Mesodermal cell (in vitro differentiated cells): ENCODE measurements around the gene CYSTM1.
"Not testable (repeated sequence)": the region's sequence is repeated elsewhere in the genome, so short reads cannot be mapped to it uniquely, and the experiment has no call there.

Experiments used
- H3K27ac ChIP-seq: 2 replicates; pipeline ENCODE4 v1.7.0; 2013; ENCODE audit warnings: mild to moderate bottlenecking, low read depth, low read length, moderate library complexity; ENCODE audit not compliant: severe bottlenecking
- H3K36me3 ChIP-seq: 2 replicates; pipeline ENCODE4 v1.7.1; 2013; ENCODE audit warnings: mild to moderate bottlenecking, low read length, moderate library complexity; ENCODE audit not compliant: control insufficient read depth, insufficient read depth
- H3K4me1 ChIP-seq: one replicate; pipeline ENCODE4 v1.7.1; 2013; ENCODE audit warnings: mild to moderate bottlenecking, low read length; ENCODE audit not compliant: insufficient read depth, control insufficient read depth, poor library complexity, severe bottlenecking
- H3K4me3 ChIP-seq: 2 replicates; pipeline ENCODE4 v1.7.0; 2013; ENCODE audit warnings: low read length, control low read depth, mild to moderate bottlenecking; ENCODE audit not compliant: insufficient read depth, poor library complexity, severe bottlenecking; ENCODE audit errors: extremely low read depth
- H3K9me3 ChIP-seq: 2 replicates; pipeline ENCODE4 v1.7.1; 2013; ENCODE audit warnings: mild to moderate bottlenecking, low read length, moderate library complexity; ENCODE audit not compliant: control insufficient read depth
- WGBS, 2 experiments: methylation state at CpG; one replicate each; pipeline ENCODE4 v1.1.5; 2013; ENCODE audit warnings: missing lambda C conversion rate in 2 of 2; ENCODE audit not compliant: insufficient coverage in 2 of 2; 5-methylcytosine and 5-hydroxymethylcytosine counted together

The CYSTM1 gene

DNA sequence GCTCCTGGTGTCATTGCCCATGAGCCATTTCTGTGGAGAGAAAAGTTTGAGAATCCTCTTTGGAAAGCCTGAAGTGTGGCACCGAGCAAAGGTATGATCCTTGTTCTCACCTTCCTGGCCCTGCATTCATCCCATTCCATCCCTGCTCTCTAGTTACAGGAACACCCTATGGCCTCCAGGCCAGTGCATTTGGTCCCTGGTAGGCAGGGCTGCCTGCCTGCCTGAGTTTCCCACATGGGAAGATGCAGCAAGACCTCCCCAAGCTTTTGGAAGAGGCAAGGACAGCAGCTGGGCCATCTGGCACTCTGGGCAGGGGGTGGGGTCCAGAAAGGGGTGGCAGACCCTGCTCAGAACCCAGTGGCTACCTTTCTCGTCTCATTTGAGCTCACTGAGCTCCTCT, 24.8 kb upstream of the CYSTM1 start:
- no peaks in the 10 kb centered on the region for H3K9me3 ChIP-seq
- no peak overlapping the region for H3K4me3 ChIP-seq
- WGBS, 2 experiments, result 100% methylated on average over 1 of the region's 2 CpGs; no CpG with 5 or more reads in 1 of the 2 experiments
- no peaks in the 10 kb centered on the region for H3K36me3 ChIP-seq
- no peak overlapping the region for H3K27ac ChIP-seq
- peaks cover 3% of the 10 kb centered on the region for H3K4me1 ChIP-seq

DNA sequence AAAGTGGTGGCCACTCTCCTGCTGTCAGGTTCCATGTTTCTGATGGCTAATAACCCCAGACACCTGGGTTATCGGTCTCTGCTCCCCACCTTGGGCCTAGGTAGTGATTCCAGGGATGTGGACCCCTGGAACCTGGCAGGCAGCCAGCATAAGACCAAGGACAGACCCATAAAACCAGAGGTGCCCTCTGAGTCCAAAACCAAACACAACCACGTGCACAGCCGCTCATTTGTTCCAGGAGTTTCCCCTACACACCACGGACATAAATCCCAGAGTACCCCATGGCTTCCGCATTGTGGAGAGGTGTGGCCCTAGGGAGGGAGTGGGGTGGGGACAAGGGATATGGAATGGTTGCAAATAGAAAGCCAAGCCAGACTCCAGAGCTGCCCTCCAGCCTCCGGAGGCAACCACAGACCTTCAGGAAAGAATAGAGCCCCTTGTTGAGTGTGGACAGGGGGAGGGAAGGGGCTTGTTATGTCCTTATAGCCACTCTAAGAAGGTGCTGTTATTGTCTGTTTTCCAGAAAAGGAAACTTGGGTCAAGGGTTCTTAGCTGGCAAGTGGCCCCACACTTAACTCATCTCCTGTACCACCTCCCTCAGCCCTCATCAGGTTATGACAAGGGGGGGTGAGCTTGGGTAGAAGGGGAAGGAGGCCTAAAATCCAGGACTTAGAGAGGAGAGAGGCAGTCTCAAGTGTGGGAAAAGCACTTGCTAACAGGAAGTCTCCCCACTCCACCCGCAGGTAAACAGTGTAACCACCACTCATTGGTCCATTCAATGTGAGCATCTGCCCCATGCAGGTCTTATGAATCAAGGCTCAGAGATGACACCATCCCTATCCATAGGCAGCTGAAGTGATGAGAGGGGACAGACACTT, 23.6 kb upstream of the CYSTM1 start:
- H3K27ac ChIP-seq, result no peak overlapping the region
- 76 to 91% methylated on average over 2 to 4 of the region's 7 CpGs for WGBS, 2 experiments
- peaks cover 2% of the 10 kb centered on the region for H3K4me1 ChIP-seq
- no peaks in the 10 kb centered on the region for H3K36me3 ChIP-seq
- no peaks in the 10 kb centered on the region for H3K9me3 ChIP-seq
- H3K4me3 ChIP-seq, result no peak overlapping the region

DNA sequence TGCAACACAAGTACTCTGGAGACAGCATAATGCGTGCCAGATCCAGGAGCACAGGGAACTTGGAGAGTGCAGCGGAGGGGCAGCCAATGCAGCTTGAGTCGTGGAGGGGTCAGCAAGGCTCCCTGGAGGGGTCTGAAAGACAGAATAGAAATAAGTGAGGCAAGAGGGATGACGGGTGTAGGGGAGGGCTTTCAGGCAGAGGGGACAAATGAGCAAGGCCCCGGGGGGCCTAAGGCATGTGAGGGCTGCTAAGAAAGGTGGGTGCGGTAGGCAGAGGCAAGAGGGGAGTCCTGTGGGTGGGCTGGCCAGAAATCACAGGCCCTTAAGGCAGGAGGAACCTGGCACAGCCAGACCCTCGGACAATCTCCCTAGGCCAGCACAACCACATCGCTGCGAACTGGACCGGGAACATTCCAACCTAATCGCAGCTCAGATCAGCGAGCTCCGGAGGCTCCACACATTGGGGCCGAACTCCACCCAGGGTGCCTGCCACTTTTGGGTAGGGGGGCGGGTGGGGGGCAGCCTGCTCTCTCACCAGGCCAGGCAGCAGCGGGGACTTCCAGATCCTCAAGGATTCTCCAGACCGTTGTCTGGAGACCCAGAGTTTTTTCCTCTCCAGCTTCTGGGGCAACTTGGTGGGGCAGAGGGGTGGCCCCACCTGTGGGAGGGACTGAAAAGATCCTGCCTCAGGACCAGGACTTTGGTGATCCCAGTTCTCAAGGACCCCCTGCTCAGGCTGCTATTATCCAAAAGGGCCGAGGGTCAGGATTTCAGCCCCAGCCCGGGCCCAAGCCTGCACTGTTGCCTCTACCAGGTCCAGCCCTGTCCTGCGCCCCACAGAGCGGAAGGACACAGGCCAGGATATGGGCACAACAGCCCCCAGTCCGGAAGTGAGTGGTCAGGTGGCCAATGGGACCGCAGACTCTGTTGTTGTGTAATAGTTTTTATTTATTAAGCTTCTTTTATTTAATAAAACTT, 22.7 kb upstream of the CYSTM1 start:
- H3K9me3 ChIP-seq, result no peaks in the 10 kb centered on the region
- H3K4me3 ChIP-seq, result no peak overlapping the region
- WGBS, 2 experiments, result 76 to 78% methylated on average over 16 to 20 of the region's 23 CpGs
- H3K36me3 ChIP-seq, result no peaks in the 10 kb centered on the region
- no peak overlapping the region for H3K27ac ChIP-seq
- no peaks in the 10 kb centered on the region for H3K4me1 ChIP-seq

DNA sequence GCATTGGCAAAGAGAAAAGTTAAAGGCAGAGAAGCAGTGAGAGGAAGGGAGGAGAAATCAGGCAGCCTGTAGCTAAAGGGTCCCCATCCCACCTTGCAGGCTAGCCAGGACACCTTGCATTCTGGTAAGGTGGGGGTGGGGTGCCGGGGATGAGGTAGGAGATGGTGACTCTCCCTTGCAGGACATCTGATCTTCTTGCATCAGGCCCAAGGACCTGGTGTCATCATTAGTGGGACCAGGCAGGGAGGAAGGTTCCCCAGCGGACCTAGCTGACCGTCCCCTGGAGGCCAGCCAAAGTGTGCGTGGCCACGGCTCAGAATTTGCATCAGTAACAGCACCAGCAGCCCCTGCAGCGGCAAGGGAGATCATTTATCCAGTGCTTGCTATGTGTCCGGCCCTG, 21.7 kb upstream of the CYSTM1 start:
- 55 to 69% methylated on average over 6 of the region's 7 CpGs for WGBS, 2 experiments
- H3K27ac ChIP-seq, result no peak overlapping the region
- no peaks in the 10 kb centered on the region for H3K9me3 ChIP-seq
- no peaks in the 10 kb centered on the region for H3K36me3 ChIP-seq
- H3K4me1 ChIP-seq, result no peaks in the 10 kb centered on the region
- no peak overlapping the region for H3K4me3 ChIP-seq

DNA sequence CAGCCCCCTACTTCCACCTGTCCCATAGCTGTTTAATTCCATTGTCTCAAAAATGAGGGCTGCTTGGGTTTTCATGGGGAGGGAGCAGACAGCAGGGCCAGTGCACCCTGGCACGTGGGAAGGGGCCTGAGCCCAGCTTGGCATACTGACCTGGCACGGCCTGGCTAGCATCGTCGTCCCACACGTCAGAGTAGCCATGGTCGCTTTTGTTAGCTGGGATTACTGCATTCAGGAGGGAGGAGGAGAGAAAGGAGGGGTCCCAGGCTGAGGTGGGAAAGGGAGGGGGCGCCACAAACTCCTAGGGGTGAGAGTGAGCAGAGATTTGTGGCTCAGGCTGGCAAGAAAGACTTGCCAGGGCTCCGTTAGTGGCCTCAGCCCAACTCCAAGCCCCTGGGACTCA, 21.1 kb upstream of the CYSTM1 start:
- 42 to 52% methylated on average over 8 of the region's 8 CpGs for WGBS, 2 experiments
- H3K27ac ChIP-seq, result no peak overlapping the region
- H3K4me3 ChIP-seq, result no peak overlapping the region

DNA sequence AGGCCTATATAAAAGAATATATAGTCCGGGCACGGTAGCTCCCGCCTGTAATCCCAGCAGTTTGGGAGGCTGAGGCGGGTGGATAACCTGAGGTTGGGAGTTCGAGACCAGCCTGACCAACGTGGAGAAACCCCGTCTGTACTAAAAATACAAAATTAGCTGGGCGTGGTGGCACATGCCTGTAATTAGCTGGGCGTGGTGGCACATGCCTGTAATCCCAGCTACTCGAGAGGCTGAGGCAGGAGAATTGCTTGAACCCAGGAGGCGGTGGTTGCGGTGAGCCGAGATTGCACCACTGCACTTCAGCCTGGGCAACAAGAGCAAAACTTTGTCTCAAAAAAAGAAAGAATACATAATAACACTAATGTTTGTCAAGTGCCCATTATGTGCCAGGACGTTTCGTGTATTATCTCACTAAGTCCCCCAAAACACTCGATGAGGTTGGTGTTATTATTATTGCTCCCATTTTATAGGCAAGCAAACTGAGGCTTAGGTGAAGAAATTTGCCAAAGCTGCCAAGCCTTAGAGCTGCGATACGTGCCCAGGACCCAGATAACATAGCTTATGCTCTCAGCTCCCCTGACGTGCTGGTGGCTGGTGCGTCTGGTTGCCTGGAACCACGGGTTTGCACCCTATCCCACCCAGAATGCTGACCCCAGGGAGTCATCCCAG, 20.1 kb upstream of the CYSTM1 start:
- H3K27ac ChIP-seq, H3K36me3 ChIP-seq, H3K4me3 ChIP-seq, H3K9me3 ChIP-seq, H3K4me1 ChIP-seq: not testable (repeated sequence)
- WGBS, 2 experiments, result 92 to 94% methylated on average over 17 to 18 of the region's 21 CpGs

More for the DNA sequence above, 21.1 kb upstream of the CYSTM1 start:
- H3K4me1 ChIP-seq, result no peaks in the 10 kb centered on the region
- no peaks in the 10 kb centered on the region for H3K36me3 ChIP-seq
- H3K9me3 ChIP-seq, result no peaks in the 10 kb centered on the region

DNA sequence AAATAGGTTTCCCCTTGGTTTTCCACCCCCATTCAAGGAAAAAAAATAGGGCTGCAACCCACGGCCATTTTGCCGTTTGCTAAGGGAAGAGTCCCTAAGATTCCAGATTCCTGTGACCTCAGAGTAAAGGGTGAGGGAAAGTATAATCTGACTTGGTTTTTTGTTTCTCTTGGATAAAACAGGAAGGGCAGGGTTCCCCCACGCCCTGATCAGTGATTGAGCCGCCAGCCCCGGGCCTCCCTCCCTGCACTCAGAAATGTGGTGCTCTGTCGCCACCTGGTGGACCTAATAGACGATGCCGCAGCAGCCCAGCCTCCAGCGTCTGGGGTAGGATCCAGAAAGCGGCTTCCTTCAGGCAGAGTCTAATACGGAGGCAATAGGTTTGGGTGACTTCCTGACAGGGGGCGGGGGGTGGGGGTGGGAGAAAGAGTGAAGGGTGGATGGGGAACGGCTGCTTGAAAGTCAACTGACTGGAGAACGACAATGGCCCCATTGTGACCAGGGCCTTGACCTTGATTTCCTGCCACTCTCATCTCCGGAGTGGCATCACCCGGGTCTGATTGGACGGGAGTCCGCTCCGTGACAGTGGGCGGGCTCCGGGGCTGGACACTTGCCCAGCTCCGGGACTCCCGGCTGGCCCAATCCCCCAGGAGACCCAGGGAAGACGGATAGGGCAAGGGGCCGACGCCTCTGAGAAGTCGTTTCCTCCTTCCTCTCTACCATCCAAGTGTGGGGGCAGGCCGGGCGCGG, 17.8 kb upstream of the CYSTM1 start:
- Histone ChIP-seq H3K4me1 (no peaks in the 10 kb centered on the region), H3K9me3 (no peaks in the 10 kb centered on the region), H3K27ac (no peak overlapping the region), H3K4me3 (no peak overlapping the region), H3K36me3 (no peaks in the 10 kb centered on the region)
- 15% methylated on average over 22 to 27 of the region's 30 CpGs for WGBS, 2 experiments

DNA sequence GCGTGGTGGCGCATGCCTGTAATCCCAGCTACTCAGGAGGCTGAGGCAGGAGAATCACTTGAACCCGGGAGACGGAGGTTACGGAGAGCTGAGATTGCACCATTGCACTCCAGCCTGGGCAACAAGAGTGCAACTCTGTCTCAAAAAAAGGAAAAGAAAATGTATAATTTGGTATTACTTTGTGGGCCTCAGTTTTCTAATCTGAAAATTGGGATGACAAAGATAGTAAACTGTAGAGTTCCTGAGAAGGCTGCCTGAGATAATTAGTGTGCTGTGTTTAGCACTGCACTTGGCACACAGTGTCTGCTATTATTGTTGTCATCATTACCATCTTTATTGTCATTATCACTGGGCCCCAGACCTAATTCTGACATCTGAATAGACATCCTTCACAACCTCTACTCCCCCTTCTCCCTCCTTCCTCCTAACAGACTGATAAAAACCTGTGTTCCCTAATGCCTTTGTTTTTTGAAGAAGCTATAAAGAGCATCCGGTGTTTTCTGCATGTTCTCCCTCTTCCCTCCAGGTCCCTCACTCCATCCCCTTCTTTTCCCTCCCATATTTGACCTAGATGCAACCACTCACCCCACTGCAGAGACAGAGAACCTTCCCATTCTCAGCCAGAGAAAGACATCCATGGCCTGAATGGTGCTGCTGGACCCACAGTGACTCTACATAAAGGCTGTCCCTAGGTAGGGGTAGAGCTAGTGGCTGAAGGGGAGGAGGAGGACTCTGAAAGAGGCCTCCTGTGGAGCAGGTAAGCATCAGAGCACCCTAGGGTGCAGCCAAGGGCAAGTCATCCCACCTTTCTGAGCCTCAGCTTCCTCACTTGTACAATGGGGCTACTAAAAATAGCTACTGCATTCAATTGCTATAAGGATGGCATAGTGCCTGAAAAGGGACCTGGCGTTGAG, 15.7 kb upstream of the CYSTM1 start:
- no peak overlapping the region for H3K4me3 ChIP-seq
- WGBS, 2 experiments, result 85 to 89% methylated on average over 5 to 6 of the region's 7 CpGs
- H3K9me3 ChIP-seq, result no peaks in the 10 kb centered on the region
- H3K27ac ChIP-seq, result no peak overlapping the region
- no peaks in the 10 kb centered on the region for H3K36me3 ChIP-seq
- H3K4me1 ChIP-seq, result no peaks in the 10 kb centered on the region

DNA sequence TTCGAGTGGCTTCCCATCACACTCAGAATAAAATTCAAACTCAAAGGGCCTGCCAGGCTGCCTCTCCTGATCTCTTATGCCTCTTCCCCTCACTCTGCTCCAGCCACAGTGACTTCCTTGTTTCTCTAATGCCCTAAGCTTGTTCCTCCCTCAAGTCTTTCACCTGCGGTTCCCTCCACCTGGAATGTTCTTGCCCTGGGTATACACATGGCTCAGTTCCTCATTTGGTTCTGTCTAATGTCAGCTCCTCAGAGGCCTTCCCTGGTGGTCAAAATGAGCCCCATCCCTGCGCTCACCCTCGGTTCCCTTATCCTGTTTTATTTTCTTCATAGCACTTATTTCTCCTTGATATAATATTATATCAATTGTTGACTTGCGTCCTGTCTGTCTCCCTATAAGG, 12.7 kb upstream of the CYSTM1 start:
- WGBS, 2 experiments, result 83 to 93% methylated on average over 2 of the region's 5 CpGs
- Histone ChIP-seq H3K4me1 (no peaks in the 10 kb centered on the region), H3K4me3 (no peak overlapping the region)

More for the DNA sequence above, 12.7 kb upstream of the CYSTM1 start:
- no peaks in the 10 kb centered on the region for H3K36me3 ChIP-seq
- no peaks in the 10 kb centered on the region for H3K9me3 ChIP-seq
- no peak overlapping the region for H3K27ac ChIP-seq
